HG02870 (cell line): ENCODE measurements around the gene LOX.

Experiments
- ATAC-seq: cut with Tn5 transposase; IDR thresholded peaks from one replicate; pipeline ENCODE4 v1.9.1; 2021; ENCODE audit warnings: mild to moderate bottlenecking, moderate library complexity; ENCODE audit not compliant: unreplicated experiment

The LOX gene

DNA sequence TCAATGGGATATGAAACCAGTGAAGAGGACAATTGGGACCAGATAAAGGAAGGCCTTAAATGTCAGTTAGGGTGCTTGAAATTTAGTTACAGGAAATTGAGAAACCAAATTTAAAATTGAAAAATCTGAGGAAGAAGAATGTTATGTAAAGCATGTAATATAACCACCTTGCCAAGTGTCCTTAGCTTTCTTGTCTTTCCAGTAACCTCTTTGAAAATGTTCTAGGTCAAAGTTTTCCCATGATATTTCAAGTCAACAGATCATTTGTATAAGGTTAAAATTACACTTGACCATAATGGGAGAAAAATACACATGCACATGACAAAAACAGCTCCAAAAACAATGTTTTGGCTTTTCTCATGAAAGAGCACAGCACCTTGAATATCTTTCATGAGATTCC is 21.1 kb downstream of the LOX start:
- no peak for ATAC-seq

DNA sequence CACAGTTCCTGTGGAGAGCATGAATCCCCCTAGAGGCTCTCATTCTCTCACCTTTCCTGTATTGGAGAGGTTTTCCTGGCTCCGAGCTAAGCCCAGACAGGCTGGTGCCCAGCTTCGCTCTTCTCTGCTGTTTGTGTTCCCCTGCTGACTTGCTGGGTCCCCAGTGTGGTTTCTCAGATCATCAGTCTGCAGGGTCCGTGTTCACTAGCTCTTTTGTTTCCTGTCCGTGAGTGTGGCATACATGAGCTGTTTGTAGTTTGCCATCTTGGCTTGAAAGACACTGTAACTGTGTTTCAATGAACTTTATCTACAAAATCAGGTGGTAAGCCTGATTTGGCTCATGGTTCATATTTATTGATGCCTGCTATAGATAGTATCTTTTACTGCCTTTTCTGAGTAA is 23.8 kb downstream of the LOX start:
- ATAC-seq = no peak

DNA sequence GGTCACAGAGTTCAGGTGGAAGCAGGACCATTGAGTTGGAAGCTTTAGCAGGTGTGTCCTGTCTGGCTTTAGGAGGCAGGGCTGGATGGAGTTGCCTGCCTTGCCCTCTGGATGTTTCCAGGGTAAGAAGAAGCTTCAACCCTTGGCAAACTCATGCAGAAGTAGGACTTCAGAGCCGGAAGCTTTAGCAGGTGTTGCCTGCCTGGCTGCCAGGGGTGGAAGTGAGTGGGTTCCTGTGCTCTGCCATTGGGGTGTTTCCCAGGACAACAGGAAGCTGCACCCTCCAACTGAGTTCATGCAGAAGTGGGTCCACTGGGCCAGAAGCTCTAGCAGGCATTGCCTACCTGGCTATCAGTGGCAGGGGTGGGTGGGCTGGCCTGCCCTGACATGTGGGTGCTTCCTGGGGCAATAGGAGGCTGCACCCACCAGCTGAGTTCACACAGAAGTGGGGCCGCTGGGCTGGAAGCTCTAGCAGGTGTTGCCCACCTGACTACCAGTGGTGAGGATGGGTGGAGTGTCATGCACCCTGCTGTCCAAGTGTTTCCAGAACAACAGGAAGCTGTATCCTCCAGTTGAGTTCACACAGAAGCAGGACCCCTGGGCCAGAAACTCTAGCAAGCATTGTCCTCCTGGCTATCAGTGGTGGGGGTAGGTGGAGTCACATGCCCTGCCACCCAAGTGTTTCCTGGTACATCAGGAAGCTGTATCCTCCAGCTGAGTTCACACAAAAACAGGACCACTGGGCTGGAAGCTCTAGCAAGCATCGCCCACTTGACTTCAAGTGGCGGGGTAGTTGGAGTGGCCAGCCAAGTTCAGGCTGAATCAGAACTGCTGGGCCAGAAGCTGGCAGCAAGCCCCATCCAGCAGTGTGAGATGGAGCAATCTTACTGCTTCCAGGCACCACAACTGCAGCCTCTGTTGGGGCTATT is 24.6 kb downstream of the LOX start:
- ATAC-seq = no peak

DNA sequence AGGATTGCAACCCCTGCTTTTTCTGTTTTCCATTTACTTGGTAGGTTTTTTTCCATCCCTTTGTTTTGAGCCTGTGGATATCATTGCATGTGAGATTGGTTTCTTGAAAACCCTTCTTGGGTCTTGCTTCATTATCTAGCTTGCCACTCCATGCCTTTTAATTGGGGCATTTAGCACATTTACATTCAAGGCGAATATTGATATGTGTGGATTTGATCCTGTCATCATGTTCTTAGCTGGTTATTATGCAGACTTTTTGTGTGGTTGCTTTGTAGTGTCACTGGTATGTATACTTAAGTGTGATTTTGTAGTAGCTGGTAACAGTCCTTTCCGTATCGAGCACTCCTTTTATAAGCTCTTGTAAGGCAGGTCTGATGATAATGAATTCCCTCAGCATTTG is 26.5 kb downstream of the LOX start:
- ATAC-seq = no peak

DNA sequence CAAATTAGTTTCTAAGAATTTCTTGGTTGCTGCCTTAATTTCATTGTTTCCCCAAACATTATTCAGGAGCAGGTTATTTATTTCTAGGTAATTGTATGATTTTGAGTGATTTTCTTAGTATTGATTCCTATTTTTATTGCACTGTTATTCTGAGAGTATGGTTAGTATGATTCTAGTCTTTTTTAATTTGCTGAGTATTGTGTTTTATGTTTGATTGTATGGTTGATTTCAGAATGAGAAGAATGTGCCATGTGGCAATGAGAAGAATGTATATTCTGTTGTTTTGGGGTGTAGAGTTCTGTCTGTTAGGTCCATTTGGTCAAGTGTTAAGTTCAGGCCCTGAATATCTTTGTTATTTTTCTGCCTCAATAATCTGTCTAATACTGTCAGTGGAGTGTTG is 27.1 kb downstream of the LOX start:
- no peak for ATAC-seq

DNA sequence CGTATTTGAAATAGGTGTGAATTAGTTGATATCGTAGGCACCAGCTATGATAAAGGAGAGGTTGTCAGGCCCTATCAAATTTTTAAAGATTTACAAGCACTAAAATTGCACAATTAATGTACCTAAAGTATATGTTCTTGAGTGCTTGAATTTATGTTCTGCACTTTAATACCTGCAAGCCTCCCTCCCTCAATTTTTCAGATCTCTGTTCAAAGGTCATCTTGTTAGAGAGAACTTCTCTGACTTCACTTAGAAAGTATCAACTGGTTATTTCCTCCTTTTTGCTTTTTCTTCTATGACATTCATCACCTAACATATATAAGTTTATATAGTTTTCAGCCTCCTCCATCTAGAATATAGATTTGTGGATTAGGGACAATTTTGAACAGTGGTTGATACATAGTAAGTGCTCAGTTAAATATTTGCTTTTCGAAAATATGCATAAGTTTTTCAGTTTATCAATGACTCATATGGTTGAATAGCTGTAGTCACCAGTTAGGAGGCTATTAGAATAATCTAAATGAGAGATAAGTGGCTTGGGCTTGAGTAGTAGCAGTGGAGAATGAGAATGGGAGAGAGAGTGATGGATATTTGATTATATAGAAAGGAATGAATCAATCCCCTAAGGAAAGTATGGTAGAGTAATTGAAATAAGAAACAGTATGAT is 37.3 kb downstream of the LOX start:
- no peak for ATAC-seq

DNA sequence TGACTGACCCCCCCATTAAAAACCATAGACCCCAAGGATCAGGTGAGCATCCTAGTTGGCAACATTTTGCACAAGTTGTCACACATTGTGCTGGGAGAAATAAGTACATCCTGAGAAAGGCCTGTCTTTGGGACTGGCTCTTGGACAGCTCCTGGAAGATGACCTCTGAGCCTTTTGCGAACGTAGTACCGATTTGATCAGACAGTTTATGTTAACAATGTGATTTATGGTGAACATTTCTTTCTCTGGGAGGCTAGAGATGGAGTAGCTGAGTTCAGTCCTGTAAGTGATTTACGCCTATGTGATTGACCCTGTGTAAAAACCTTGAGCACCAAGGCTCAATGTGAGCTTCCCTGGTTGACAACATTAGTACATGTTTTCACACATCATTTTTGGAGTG is 41.7 kb downstream of the LOX start:
- no peak for ATAC-seq

DNA sequence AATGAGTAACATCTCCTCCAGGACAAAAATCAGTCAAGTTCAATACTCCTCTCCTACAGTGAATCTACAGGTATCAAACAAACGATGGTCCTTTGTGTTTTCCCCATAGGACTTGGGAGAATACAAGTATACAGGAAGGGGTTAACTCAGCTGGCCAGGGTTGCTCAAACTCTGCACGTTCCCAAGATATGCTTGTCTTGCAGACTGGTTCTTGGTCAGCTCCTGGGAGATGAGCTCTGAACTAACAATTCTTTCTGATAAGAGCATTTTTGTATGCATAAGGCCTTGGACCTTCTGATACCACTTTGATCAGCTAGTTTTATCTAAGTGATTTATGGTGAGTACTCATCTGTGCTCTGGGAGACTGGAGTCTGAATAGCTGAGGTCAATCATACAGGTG is 42.1 kb downstream of the LOX start:
- ATAC-seq = no peak

DNA sequence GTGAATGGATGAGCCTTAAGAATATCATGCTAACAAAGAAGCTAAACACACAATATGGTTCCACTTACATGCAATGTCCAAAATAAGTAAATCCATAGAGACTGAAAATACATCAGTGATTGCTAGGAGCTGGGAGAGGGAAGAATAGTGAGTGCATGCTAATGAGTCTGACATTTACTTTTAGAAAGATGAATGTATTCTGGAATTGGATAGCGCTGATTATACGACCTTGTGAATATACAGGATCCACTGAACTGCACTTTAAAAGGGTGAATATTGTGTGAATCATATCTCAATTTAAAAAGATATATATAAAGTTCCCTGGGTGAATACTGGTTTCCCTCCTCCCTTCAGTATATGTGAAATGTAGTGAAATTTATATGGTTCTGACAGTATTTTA is 46.2 kb downstream of the LOX start:
- ATAC-seq = no peak

DNA sequence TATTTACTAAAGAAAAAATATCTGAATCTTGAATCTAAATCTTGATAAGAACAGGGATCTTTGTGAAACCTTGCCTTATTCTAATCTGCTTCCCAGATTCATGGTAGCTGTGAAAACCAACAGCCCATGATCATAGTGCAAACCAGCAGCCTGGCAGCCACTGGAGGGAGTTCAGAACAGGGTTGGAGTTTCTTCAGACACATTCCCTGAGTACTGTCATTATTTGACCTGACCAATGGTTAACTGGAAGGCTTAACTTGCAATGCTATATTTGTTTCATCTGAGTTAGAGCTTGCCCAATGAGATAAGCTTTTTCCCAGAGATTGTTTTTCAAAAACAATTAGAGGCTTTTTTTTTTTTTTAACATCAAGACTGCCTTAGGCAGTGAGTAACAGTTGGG is 47.8 kb downstream of the LOX start:
- ATAC-seq = no peak

DNA sequence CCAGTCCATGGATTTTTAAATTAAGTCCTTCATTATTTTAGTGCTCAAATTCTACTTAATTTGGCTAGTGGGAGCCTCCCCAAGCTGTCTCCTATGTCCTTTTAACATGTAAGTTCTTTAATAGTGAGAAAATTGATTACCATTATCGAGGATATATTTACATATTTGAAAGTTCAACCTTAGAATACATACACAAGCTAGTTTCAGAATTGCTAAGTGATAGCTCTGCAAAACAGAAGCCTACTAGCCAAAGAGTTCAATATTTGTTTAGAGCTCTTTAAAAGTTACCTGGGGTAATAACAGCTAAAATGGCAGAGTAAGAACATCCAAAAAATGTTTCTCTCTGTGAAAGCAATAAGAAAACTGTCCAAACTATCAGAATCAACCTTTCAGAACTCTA is 48.2 kb downstream of the LOX start:
- no peak for ATAC-seq

DNA sequence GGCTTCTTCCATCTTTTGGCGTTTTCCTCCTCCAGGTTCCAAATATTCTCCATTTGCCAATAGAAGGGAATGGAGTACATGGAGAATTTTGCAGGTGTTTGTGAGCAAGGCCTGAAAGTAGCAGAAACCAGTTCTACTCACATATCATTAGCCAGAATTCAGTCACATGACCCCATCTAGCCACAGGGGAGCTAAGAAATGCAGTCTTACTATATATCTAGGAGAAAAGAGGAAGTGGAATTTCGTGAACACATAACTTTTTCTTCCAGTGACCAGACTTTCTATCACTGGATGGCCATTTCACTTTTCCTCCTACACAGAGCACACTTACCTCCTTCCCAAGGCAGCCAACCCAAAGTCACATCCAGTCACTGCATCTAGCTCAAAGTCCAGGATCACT is 55.1 kb downstream of the LOX start:
- no peak for ATAC-seq

DNA sequence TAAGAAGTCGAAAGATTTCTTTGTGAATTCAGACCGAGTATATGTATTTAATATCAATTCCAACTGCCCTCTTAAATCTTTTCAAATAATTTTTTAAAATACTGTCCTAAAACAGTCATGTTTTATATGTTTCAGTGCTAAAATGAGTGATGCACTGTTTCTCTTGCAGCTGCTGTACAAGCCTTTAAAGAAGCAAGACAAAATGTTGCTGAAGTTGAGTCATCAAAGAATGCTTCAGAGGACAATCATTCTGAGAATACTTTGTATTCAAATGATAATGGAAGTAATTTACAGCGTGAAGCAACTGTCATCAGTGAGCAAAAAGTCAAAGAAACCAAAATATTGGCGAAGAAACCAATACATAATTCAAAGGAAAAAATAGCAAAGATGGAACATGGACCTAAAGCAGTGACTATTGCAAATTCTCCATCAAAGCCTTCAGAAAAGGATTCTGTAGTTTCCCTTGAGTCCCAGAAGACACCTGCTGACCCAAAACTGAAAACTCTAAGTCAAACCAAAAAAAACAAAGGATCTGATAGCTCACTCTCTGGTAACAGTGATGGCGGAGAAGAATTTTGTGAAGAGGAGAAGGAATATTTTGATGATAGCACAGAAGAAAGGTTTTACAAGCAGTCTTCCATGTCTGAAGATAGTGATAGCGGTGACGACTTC is 58.0 kb downstream of the LOX start:
- peak; percentile 69 for ATAC-seq

DNA sequence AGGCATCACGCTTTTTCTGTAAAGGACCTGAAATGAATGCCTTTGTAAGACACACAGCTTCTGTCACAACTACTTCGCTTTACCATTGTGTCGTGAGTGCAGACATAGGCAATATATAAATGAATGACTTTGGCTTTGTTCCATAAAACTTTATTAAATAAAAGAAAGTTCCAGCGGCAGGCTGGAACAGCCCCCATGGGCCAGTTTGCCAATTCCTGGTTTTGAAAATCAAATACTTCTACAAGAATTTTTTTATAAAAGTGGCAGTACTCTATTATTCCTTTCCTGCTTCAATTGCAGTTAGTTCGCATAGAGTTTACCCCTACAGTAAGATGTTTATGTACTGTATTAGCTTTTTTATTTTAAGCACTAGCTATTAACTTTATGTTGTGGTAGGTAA is 62.6 kb downstream of the LOX start:
- ATAC-seq = no peak

DNA sequence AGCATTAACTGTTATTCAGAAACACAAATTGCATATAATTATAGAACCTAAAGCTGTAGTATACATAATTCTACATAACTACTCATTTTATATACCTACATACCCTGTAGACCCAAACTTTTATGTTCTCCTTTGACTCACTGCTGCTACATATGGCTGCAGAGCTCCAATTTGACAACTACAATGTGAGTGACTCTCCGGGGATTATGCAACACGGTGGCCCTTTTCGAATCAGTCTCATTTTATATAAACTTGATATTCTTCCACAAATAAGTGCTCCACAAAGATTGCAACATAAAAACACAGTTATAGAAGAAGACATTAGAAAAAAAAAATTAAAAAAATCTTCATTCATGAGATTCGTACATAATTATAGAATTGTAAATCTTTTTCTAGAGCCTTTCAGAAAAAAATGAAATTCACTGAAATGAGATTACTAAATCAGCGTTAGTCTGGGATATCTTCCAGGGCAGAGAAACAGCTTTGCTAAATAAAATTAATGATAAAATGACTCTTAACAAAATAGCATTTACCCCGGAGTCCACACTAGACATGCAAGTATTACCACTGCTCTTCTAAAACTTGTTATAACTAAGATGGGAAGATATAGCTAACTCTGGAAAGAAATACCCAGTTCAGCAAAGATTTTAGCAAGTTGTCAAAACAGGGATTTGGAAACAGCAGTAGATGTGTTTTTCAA is 63.7 kb downstream of the LOX start:
- no peak for ATAC-seq
